Neural cell (in vitro differentiated cells): Measurements from ENCODE around the gene CCT3.

Experiments
- POLR2AphosphoS5 ChIP-seq: IDR thresholded peaks from 2 replicates; pipeline ENCODE4 v1.6.1; 2012
- RAD21 ChIP-seq: fragments of 450-650 bp; conservative IDR thresholded peaks from 2 replicates; pipeline ENCODE4 v1.6.1; 2014; ENCODE audit warnings: antibody characterized with exemption, mild to moderate bottlenecking, moderate library complexity
- TF ChIP-seq, protein P1 (sequence below): fragments of 450-650 bp; IDR thresholded peaks from 2 replicates; pipeline ENCODE4 v1.5.1; 2014; ENCODE audit warnings: antibody characterized with exemption, mild to moderate bottlenecking, moderate library complexity; ENCODE audit not compliant: poor library complexity, severe bottlenecking

DNA sequence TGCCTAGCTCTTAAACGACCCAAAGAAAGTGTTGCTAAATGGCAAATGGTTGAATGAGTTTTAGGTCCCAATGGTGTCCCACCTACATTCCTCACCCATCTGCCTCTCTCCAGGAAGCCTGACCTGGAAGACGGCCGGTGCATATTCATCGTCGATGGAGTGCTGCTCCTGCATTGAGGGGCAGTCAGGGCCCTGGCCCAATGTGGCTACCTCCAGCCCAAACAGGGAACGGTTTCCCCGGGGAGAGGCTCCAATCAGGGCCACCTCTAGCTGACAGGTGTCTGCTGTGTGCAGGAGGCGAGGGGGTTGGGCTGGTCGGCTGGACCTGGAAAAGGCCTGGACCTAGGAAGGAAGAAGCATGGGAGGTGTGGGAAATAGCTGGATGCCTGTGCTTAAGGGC lies 44.2 kb downstream of the CCT3 start:
- TF ChIP-seq, protein P1, sequence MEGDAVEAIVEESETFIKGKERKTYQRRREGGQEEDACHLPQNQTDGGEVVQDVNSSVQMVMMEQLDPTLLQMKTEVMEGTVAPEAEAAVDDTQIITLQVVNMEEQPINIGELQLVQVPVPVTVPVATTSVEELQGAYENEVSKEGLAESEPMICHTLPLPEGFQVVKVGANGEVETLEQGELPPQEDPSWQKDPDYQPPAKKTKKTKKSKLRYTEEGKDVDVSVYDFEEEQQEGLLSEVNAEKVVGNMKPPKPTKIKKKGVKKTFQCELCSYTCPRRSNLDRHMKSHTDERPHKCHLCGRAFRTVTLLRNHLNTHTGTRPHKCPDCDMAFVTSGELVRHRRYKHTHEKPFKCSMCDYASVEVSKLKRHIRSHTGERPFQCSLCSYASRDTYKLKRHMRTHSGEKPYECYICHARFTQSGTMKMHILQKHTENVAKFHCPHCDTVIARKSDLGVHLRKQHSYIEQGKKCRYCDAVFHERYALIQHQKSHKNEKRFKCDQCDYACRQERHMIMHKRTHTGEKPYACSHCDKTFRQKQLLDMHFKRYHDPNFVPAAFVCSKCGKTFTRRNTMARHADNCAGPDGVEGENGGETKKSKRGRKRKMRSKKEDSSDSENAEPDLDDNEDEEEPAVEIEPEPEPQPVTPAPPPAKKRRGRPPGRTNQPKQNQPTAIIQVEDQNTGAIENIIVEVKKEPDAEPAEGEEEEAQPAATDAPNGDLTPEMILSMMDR = no peak
- TF ChIP-seq POLR2AphosphoS5 = no peak
- TF ChIP-seq RAD21 = no peak
